SK-N-MC (cell line): ENCODE measurements around the gene SLC44A1.
A peak's percentile ranks its signal among the peaks of the same experiment; 100 is the strongest.

Experiments
- DNase-seq: peaks from one replicate; pipeline ENCODE4 v3.0.0-alpha.2; 2011; ENCODE audit warnings: low read depth, low spot score
- H3K27ac ChIP-seq: fragments of 200-600 bp; sonication (generic); 2 replicates; pipeline ENCODE4 v1.5.1; 2016; ENCODE audit warnings: mixed run types
- H3K36me3 ChIP-seq: fragments of 200-600 bp; sonication (generic); 2 replicates; pipeline ENCODE4 v1.6.1; 2017; ENCODE audit warnings: antibody characterized with exemption, low read length, mixed read lengths; ENCODE audit not compliant: insufficient read depth
- H3K4me3 ChIP-seq: fragments of 200-600 bp; sonication (generic); 2 replicates; pipeline ENCODE4 v1.5.1; 2016
- H3K9ac ChIP-seq: fragments of 200-600 bp; sonication (generic); 2 replicates; pipeline ENCODE4 v1.8.0; 2017; ENCODE audit warnings: mixed run types, mixed read lengths; ENCODE audit not compliant: insufficient read length
- H3K9me3 ChIP-seq: fragments of 200-600 bp; sonication (generic); 2 replicates; pipeline ENCODE4 v1.6.1; 2017; ENCODE audit warnings: low read depth, mild to moderate bottlenecking, antibody characterized with exemption, low read length, moderate library complexity, mixed read lengths
- EZH2 ChIP-seq: fragments of 200-600 bp; sonication (generic); IDR thresholded peaks from one replicate; pipeline ENCODE4 v1.6.1; 2017; ENCODE audit warnings: antibody characterized with exemption
- FOXP2 ChIP-seq: optimal IDR thresholded peaks from 2 replicates; pipeline ENCODE3; 2011; ENCODE audit warnings: mild to moderate bottlenecking, moderate library complexity; ENCODE audit not compliant: insufficient read depth; ENCODE audit errors: extremely low read length, control extremely low read depth
- POLR2AphosphoS5 ChIP-seq: IDR thresholded peaks from 2 replicates; pipeline ENCODE4 v1.6.1; 2012; ENCODE audit warnings: mild to moderate bottlenecking, low read depth, low read length, borderline replicate concordance

Gene SLC44A1

GRCh38 chr9:105237246-105237645, 7.2 kb upstream of the SLC44A1 start:
- no peaks in the 10 kb centered on the region for H3K36me3 ChIP-seq
- no peak overlapping the region for H3K27ac ChIP-seq
- H3K9me3 ChIP-seq, result no peaks in the 10 kb centered on the region
- no peak overlapping the region for H3K4me3 ChIP-seq
- H3K9ac ChIP-seq, result no peak overlapping the region
- DNase-seq, result no peak
- TF ChIP-seq FOXP2, result no peak
- no peak for TF ChIP-seq POLR2AphosphoS5
- no peak for TF ChIP-seq EZH2

GRCh38 chr9:105238302-105238701, 6.1 kb upstream of the SLC44A1 start:
- Histone ChIP-seq H3K9me3 (no peaks in the 10 kb centered on the region), H3K4me3 (no peak overlapping the region), H3K36me3 (no peaks in the 10 kb centered on the region), H3K27ac (no peak overlapping the region), H3K9ac (no peak overlapping the region)
- no peak for TF ChIP-seq EZH2
- no peak for TF ChIP-seq POLR2AphosphoS5
- TF ChIP-seq FOXP2, result no peak
- no peak for DNase-seq

- H3K4me3 ChIP-seq, result no peak overlapping the region
- TF ChIP-seq FOXP2, result no peak
- TF ChIP-seq POLR2AphosphoS5, result no peak
- no peak for TF ChIP-seq EZH2
- no peak for DNase-seq
These were observed 3.0 kb upstream of the SLC44A1 start for GRCh38 chr9:105241356-105242043.

GRCh38 chr9:105242062-105242461, 2.4 kb upstream of the SLC44A1 start:
- Histone ChIP-seq H3K4me3 (no peak overlapping the region), H3K27ac (no peak overlapping the region), H3K36me3 (no peaks in the 10 kb centered on the region), H3K9me3 (no peaks in the 10 kb centered on the region), H3K9ac (no peak overlapping the region)
- no peak for TF ChIP-seq POLR2AphosphoS5
- no peak for TF ChIP-seq FOXP2
- no peak for TF ChIP-seq EZH2
- DNase-seq, result no peak

More at GRCh38 chr9:105241356-105242043, 3.0 kb upstream of the SLC44A1 start:
- no peak overlapping the region for H3K9ac ChIP-seq
- no peaks in the 10 kb centered on the region for H3K9me3 ChIP-seq
- no peak overlapping the region for H3K27ac ChIP-seq
- no peaks in the 10 kb centered on the region for H3K36me3 ChIP-seq

GRCh38 chr9:105242557-105242956, 1.9 kb upstream of the SLC44A1 start:
- DNase-seq, result no peak
- Histone ChIP-seq H3K27ac (no peak overlapping the region), H3K4me3 (no peak overlapping the region), H3K36me3 (no peaks in the 10 kb centered on the region), H3K9me3 (no peaks in the 10 kb centered on the region), H3K9ac (no peak overlapping the region)
- no peak for TF ChIP-seq POLR2AphosphoS5
- TF ChIP-seq EZH2, result no peak
- TF ChIP-seq FOXP2, result no peak

GRCh38 chr9:105243015-105243686, 1.3 kb upstream of the SLC44A1 start:
- TF ChIP-seq FOXP2, result no peak
- no peak for TF ChIP-seq POLR2AphosphoS5
- Histone ChIP-seq H3K4me3 (no peak overlapping the region), H3K9ac (no peak overlapping the region), H3K36me3 (no peaks in the 10 kb centered on the region), H3K27ac (no peak overlapping the region), H3K9me3 (no peaks in the 10 kb centered on the region)
- DNase-seq, result no peak

- TF ChIP-seq FOXP2, result no peak
- no peak for TF ChIP-seq POLR2AphosphoS5
- TF ChIP-seq EZH2, result no peak
- Histone ChIP-seq H3K4me3 (peak overlapping the region; percentile 77), H3K36me3 (no peaks in the 10 kb centered on the region), H3K9me3 (no peaks in the 10 kb centered on the region), H3K27ac (no peak overlapping the region), H3K9ac (peak overlapping the region; percentile 63)
- no peak for DNase-seq
These were observed 230 bp downstream of the SLC44A1 start for GRCh38 chr9:105244734-105245028.

- H3K9me3 ChIP-seq, result no peaks in the 10 kb centered on the region
- no peak overlapping the region for H3K27ac ChIP-seq
- peak overlapping the region; percentile 77 for H3K4me3 ChIP-seq
- no peak for TF ChIP-seq POLR2AphosphoS5
- TF ChIP-seq EZH2, result no peak
- TF ChIP-seq FOXP2, result no peak
- H3K36me3 ChIP-seq, result no peaks in the 10 kb centered on the region
- H3K9ac ChIP-seq, result peak overlapping the region; percentile 63
- no peak for DNase-seq
These were observed 809 bp downstream of the SLC44A1 start for GRCh38 chr9:105245029-105245890.
